HCT116 (cell line): ENCODE measurements around the gene ABCG8. TPM values are rescaled to one million over a fixed set of nuclear protein-coding genes. Genes with fewer than 3 reads are reported as not detected.

Source experiments
- ATAC-seq: fragments of 200-7000 bp; cut with Tn5 transposase; 2 replicates; pipeline ENCODE4 v1.9.1; 2020; ENCODE audit warnings: mild to moderate bottlenecking, moderate library complexity
- BruUV-seq: library from RNA; stranded (reverse); fragments of 400-500 nt; replicated peaks from 2 replicates; lab custom pipeline; 2021; lab: Mats Ljungman, UMichigan
- CTCF ChIA-PET: fragments of 300-600 bp; sonication (Branson Sonifier 250); formaldehyde crosslinking; loops from one replicate; lab custom pipeline; 2021; ENCODE audit warnings: antibody characterized with exemption; lab: Charles Lee
- POLR2A ChIA-PET: fragments of 300-600, 350-600 bp; sonication (Branson Sonifier 250); formaldehyde crosslinking; loops from one replicate; lab custom pipeline; 2021; ENCODE audit warnings: antibody characterized with exemption; lab: Charles Lee
- RAD21 ChIA-PET, 2 experiments: fragments of 300-600 bp; sonication (Branson Sonifier 250); formaldehyde crosslinking; loops; one replicate each; lab custom pipeline; 2023; ENCODE audit warnings: low total read pairs in 2 of 2; ENCODE audit not compliant: uncharacterized antibody in 2 of 2, unreplicated experiment in 2 of 2, low non-redundant PET in 1 of 2; lab: Charles Lee
- DNase-seq: peaks from one replicate; pipeline ENCODE4 v3.0.0-alpha.2; 2010; ENCODE audit warnings: low read depth, low spot score
- H2AFZ ChIP-seq: fragments of 200-600 bp; shearing (Covaris generic), sonication (generic); 2 replicates; pipeline ENCODE4 v1.6.1; 2017; ENCODE audit warnings: low read depth, mixed run types, mixed read lengths, antibody characterized with exemption, low read length; ENCODE audit not compliant: poor library complexity, severe bottlenecking
- H3K27ac ChIP-seq: 2 replicates; pipeline ENCODE4 v1.5.1; 2012; ENCODE audit warnings: low read depth, low read length
- H3K27me3 ChIP-seq: fragments of 200-600 bp; sonication (generic); 2 replicates; pipeline ENCODE4 v1.6.1; 2016; ENCODE audit warnings: mixed run types, low read length, mixed read lengths; ENCODE audit not compliant: insufficient read depth
- H3K36me3 ChIP-seq, 2 experiments: fragments of 200-500 bp in 1 of 2; fragments of 200-600 bp in 1 of 2; sonication (Bioruptor generic) in 1 of 2; sonication (generic) in 1 of 2; 2 replicates each; pipeline versions ENCODE4 v1.5.1 to v1.6.1; 2014 to 2016; ENCODE audit warnings: low read length in 2 of 2, inconsistent platforms in 1 of 2, mixed read lengths in 1 of 2, mixed run types in 1 of 2; ENCODE audit not compliant: insufficient read depth in 2 of 2, control insufficient read depth in 1 of 2
- H3K4me1 ChIP-seq, 2 experiments: fragments of 200-600 bp in 1 of 2; sonication (generic) in 1 of 2; 2 replicates each; pipeline versions ENCODE4 v1.5.1 to v1.6.1; 2012 to 2017; ENCODE audit warnings: low read length in 2 of 2, inconsistent platforms in 1 of 2, mild to moderate bottlenecking in 1 of 2, mixed read lengths in 1 of 2, mixed run types in 1 of 2, moderate library complexity in 1 of 2; ENCODE audit not compliant: insufficient read depth in 2 of 2, control insufficient read depth in 1 of 2
- H3K4me2 ChIP-seq: fragments of 200-600 bp; sonication (generic); 2 replicates; pipeline ENCODE4 v1.6.1; 2017; ENCODE audit warnings: mixed run types, low read length, mixed read lengths
- H3K4me3 ChIP-seq, 2 experiments: fragments of 200-600 bp in 1 of 2; sonication (generic) in 1 of 2; replicated peaks in 1 of 2; 2 replicates each; pipeline ENCODE4 v1.5.1; 2011 to 2016; ENCODE audit warnings: low read length in 2 of 2, control low read depth in 1 of 2, low read depth in 1 of 2, mild to moderate bottlenecking in 1 of 2, mixed read lengths in 1 of 2, mixed run types in 1 of 2
- H3K79me2 ChIP-seq: fragments of 200-600 bp; sonication (generic); 2 replicates; pipeline ENCODE4 v1.6.1; 2017; ENCODE audit warnings: mild to moderate bottlenecking, mixed run types, low read length, moderate library complexity, mixed read lengths; ENCODE audit not compliant: insufficient read depth
- H3K9ac ChIP-seq: fragments of 200-600 bp; sonication (generic); 2 replicates; pipeline ENCODE4 v1.6.1; 2016; ENCODE audit warnings: low read length, mixed read lengths
- H3K9me2 ChIP-seq: fragments of 200-600 bp; sonication (generic), shearing (Covaris generic); 2 replicates; pipeline ENCODE4 v1.6.1; 2017; ENCODE audit warnings: mixed run types, mild to moderate bottlenecking, moderate library complexity; ENCODE audit not compliant: insufficient read depth
- H3K9me3 ChIP-seq, 2 experiments: fragments of 200-500 bp in 1 of 2; fragments of 200-600 bp in 1 of 2; sonication (Bioruptor generic) in 1 of 2; sonication (generic) in 1 of 2; 2 replicates each; pipeline ENCODE4 v1.6.1; 2014 to 2017; ENCODE audit warnings: low read length in 2 of 2, mixed read lengths in 2 of 2, inconsistent platforms in 1 of 2, low read depth in 1 of 2, mild to moderate bottlenecking in 1 of 2, mixed run types in 1 of 2, moderate library complexity in 1 of 2; ENCODE audit not compliant: control insufficient read depth in 1 of 2, insufficient read depth in 1 of 2
- H4K20me1 ChIP-seq: fragments of 200-600 bp; sonication (generic), shearing (Covaris generic); 2 replicates; pipeline ENCODE4 v1.6.1; 2017; ENCODE audit warnings: mixed run types, mild to moderate bottlenecking, moderate library complexity; ENCODE audit not compliant: insufficient read depth
- CBX3 ChIP-seq: IDR thresholded peaks from 2 replicates; pipeline ENCODE4 v1.6.1; 2012; ENCODE audit warnings: low read depth
- CEBPB ChIP-seq: IDR thresholded peaks from 2 replicates; pipeline ENCODE4 v1.6.1; 2012; ENCODE audit warnings: low read depth
- RAD21 ChIP-seq: IDR thresholded peaks from 2 replicates; pipeline ENCODE4 v1.6.1; 2012; ENCODE audit warnings: low read depth, mild to moderate bottlenecking
- SP1 ChIP-seq: IDR thresholded peaks from 2 replicates; pipeline ENCODE4 v1.6.1; 2012; ENCODE audit warnings: low read depth
- SRF ChIP-seq: IDR thresholded peaks from 2 replicates; pipeline ENCODE4 v1.6.1; 2012; ENCODE audit warnings: low read depth
- intact Hi-C: fragments of 100-400 bp; cut with micrococcal nuclease; formaldehyde crosslinking; loops from 2 replicates; pipeline ENCODE4 v1.10.0; 2022
- total RNA-seq: library from RNA; stranded (reverse); gene quantifications from one replicate; pipeline ENCODE4 v1.2.1, GENCODE V29; 2021; ENCODE audit not compliant: unreplicated experiment

The ABCG8 gene
- total RNA-seq, 1 experiment from 2014 or later = 0.05 TPM

DNA sequence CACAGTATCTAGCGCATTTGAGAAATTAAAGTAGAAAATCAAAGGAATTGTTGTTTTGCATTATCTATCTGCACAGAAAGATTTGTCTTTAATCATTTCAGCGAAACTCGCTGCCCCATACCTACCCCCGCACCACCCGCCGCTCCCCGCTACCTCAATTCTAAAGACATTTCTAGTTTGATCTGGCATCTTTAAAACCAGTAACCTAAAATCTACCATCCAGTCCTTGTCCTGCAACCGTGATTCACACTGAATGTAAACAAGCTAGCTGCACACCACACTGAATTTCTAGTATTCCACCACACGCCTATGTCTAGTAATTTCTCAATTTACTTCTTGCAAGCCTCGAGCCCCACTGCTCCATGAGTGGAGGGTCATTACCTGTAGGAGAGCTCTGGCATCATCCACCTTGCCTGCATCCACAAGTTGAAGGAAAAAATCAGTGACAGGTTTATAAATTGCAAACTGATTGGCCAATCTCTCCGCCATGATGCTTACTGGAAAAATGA is 60.1 kb downstream of the ABCG8 start:
- POLR2A ChIA-PET = no interaction called here
- ATAC-seq (no peak), DNase-seq (no peak)
- no peak overlapping the region for H3K4me2 ChIP-seq
- no peaks in the 10 kb centered on the region for H3K9me3 ChIP-seq
- CTCF ChIA-PET = no interaction called here
- H3K36me3 ChIP-seq = peaks cover 58 to 66% of the 10 kb centered on the region in 2 experiments
- no peak overlapping the region for H3K9ac ChIP-seq
- H3K27me3 ChIP-seq = no peaks in the 10 kb centered on the region
- H3K9me2 ChIP-seq = no peaks in the 10 kb centered on the region
- no peaks in the 10 kb centered on the region for H3K4me1 ChIP-seq
- H2AFZ ChIP-seq = no peak overlapping the region
- TF ChIP-seq SP1 = no peak
- no peak for TF ChIP-seq CBX3
- no peak for TF ChIP-seq CEBPB
- H3K27ac ChIP-seq = no peak overlapping the region
- RAD21 ChIA-PET = no interaction called here
- BruUV-seq = no TSS peak
- intact Hi-C loops = no loop called here
- H4K20me1 ChIP-seq = peaks cover 25% of the 10 kb centered on the region; the same call in 1 of the 2 replicates
- no peak overlapping the region for H3K4me3 ChIP-seq
- peaks cover 68% of the 10 kb centered on the region for H3K79me2 ChIP-seq

DNA sequence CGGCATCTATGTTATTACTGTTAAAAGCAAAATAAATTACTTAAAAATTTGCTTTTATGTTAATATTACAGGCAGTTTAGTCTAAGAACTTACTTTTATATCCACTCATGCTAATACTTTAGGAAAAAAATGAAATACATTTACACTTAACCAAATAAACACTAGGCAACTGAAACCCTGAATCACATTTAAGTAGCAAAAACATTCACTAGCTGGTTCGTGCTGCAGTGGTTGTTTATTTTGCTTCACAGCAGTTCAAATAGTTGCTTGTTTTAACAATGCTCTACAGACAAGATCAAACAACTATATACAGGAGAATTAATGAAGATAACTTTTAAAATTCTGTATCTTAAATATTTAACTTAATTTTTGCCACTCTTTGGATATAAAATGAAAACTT is 60.8 kb downstream of the ABCG8 start:
- POLR2A ChIA-PET = no interaction called here
- CTCF ChIA-PET = no interaction called here
- intact Hi-C loops = no loop called here
- no peak overlapping the region for H3K9ac ChIP-seq
- no peak for TF ChIP-seq CEBPB
- no peak for TF ChIP-seq SRF
- TF ChIP-seq RAD21 = no peak
- H3K4me3 ChIP-seq = no peak overlapping the region
- H2AFZ ChIP-seq = no peak overlapping the region
- H3K9me3 ChIP-seq = no peaks in the 10 kb centered on the region
- H3K4me2 ChIP-seq = no peak overlapping the region
- peaks cover 70% of the 10 kb centered on the region for H3K79me2 ChIP-seq
- no peak for ATAC-seq
- RAD21 ChIA-PET = no interaction called here
- peaks cover 52 to 65% of the 10 kb centered on the region in 2 experiments for H3K36me3 ChIP-seq
- no peak overlapping the region for H3K27ac ChIP-seq
- no TSS peak for BruUV-seq
- no peak for DNase-seq
- no peaks in the 10 kb centered on the region for H3K27me3 ChIP-seq
- no peaks in the 10 kb centered on the region for H3K9me2 ChIP-seq
- H3K4me1 ChIP-seq = no peaks in the 10 kb centered on the region
- peaks cover 25% of the 10 kb centered on the region; the same call in 1 of the 2 replicates for H4K20me1 ChIP-seq
